Endothelial cell of umbilical vein (primary cell): Measurements from ENCODE around the gene CERCAM. TPM values are rescaled to one million over a fixed set of nuclear protein-coding genes. Genes with fewer than 3 reads are reported as not detected.

Source experiments
- BruUV-seq: library from RNA; stranded (reverse); fragments of 400-500 nt; replicated peaks from 2 replicates; lab custom pipeline; 2021; lab: Mats Ljungman, UMichigan
- CTCF ChIA-PET: fragments of 300-600, 350-600 bp; sonication (Branson Sonifier 250); formaldehyde crosslinking; loops from one replicate; lab custom pipeline; 2021; ENCODE audit warnings: antibody characterized with exemption, inconsistent platforms; lab: Charles Lee
- POLR2A ChIA-PET: fragments of 300-600, 350-600 bp; sonication (Branson Sonifier 250); formaldehyde crosslinking; loops from one replicate; lab custom pipeline; 2021; ENCODE audit warnings: antibody characterized with exemption, inconsistent platforms; lab: Charles Lee
- DNase-seq: peaks from one replicate; pipeline ENCODE4 v3.0.0-alpha.2; 2011; ENCODE audit warnings: low read depth, low spot score
- FAIRE-seq: peaks from 2 replicates; lab custom pipeline; 2011; peaks lifted over from hg19 to GRCh38; lab: Jason Lieb, UNC
- H2AFZ ChIP-seq: 2 replicates; pipeline ENCODE4 v1.6.0; 2012; ENCODE audit warnings: low read depth, low read length, control low read depth, inconsistent platforms
- H3K27ac ChIP-seq: 2 replicates; pipeline ENCODE4 v1.5.1; 2011; ENCODE audit warnings: low read depth, mild to moderate bottlenecking, control low read depth, low read length, moderate library complexity; ENCODE audit not compliant: insufficient read depth
- H3K27me3 ChIP-seq, 2 experiments: 2 replicates each; pipeline versions ENCODE4 v1.6.0 to v1.6.1; 2011; ENCODE audit warnings: low read length in 2 of 2, mixed read lengths in 1 of 2; ENCODE audit not compliant: control insufficient read depth in 2 of 2, insufficient read depth in 2 of 2
- H3K36me3 ChIP-seq, 2 experiments: 2 replicates in 1 of 2; 3 replicates in 1 of 2; pipeline ENCODE4 v1.5.1; 2011; ENCODE audit warnings: low read length in 2 of 2, mild to moderate bottlenecking in 1 of 2, moderate library complexity in 1 of 2; ENCODE audit not compliant: control insufficient read depth in 2 of 2, insufficient read depth in 2 of 2; ENCODE audit errors: extremely low read depth in 1 of 2
- H3K4me1 ChIP-seq: 3 replicates; pipeline ENCODE4 v1.5.1; 2011; ENCODE audit warnings: mild to moderate bottlenecking, low read length; ENCODE audit not compliant: control insufficient read depth, insufficient read depth; ENCODE audit errors: extremely low read depth
- H3K4me2 ChIP-seq: 2 replicates; pipeline ENCODE4 v1.6.1; 2011; ENCODE audit warnings: low read length, control low read depth, mixed read lengths; ENCODE audit not compliant: insufficient read depth
- H3K4me3 ChIP-seq, 3 experiments: fragments of 200-600 bp in 1 of 3; sonication (generic), shearing (Covaris generic) in 1 of 3; replicated peaks in 1 of 3; 2 replicates each; pipeline ENCODE4 v1.5.1; 2011 to 2016; ENCODE audit warnings: control low read depth in 3 of 3, low read length in 3 of 3, mild to moderate bottlenecking in 2 of 3, inconsistent platforms in 1 of 3, low read depth in 1 of 3, moderate library complexity in 1 of 3; ENCODE audit not compliant: insufficient read depth in 1 of 3
- H3K79me2 ChIP-seq: 2 replicates; pipeline ENCODE4 v1.6.0; 2012; ENCODE audit warnings: low read length, inconsistent platforms; ENCODE audit not compliant: control insufficient read depth, insufficient read depth
- H3K9ac ChIP-seq: replicated peaks from 2 replicates; pipeline ENCODE3; 2011; ENCODE audit warnings: low read length, control low read depth; ENCODE audit not compliant: insufficient read depth; ENCODE audit errors: extremely low read depth
- H3K9me1 ChIP-seq: replicated peaks from 3 replicates; pipeline ENCODE4 v1.6.0; 2011; ENCODE audit warnings: mild to moderate bottlenecking, low read length; ENCODE audit not compliant: control insufficient read depth, insufficient read depth; ENCODE audit errors: extremely low read depth
- H3K9me3 ChIP-seq: replicated peaks from 2 replicates; pipeline ENCODE4 v1.5.1; 2012; ENCODE audit warnings: low read length, inconsistent platforms; ENCODE audit not compliant: control insufficient read depth, insufficient read depth
- H4K20me1 ChIP-seq: replicated peaks from 2 replicates; pipeline ENCODE3; 2011; ENCODE audit warnings: mild to moderate bottlenecking, low read length; ENCODE audit not compliant: control insufficient read depth, insufficient read depth; ENCODE audit errors: extremely low read depth
- CTCF ChIP-seq, 2 donors: IDR thresholded peaks; 1 replicate in 1 of 2; 2 replicates in 1 of 2; pipeline ENCODE4 v1.5.1; 2011; ENCODE audit warnings: low read length in 2 of 2, mild to moderate bottlenecking in 2 of 2, moderate library complexity in 2 of 2, control low read depth in 1 of 2, inconsistent platforms in 1 of 2, low read depth in 1 of 2; ENCODE audit not compliant: insufficient read depth in 1 of 2; ENCODE audit errors: extremely low read depth in 1 of 2
- EZH2 ChIP-seq: IDR thresholded peaks from 2 replicates; pipeline ENCODE4 v1.6.1; 2012; ENCODE audit warnings: borderline replicate concordance, low read depth, mild to moderate bottlenecking, moderate library complexity, low read length, inconsistent platforms; ENCODE audit not compliant: severe bottlenecking
- FOS ChIP-seq: IDR thresholded peaks from 2 replicates; pipeline ENCODE4 v1.6.1; 2011; ENCODE audit warnings: mild to moderate bottlenecking, low read length, moderate library complexity, borderline replicate concordance; ENCODE audit not compliant: insufficient read depth
- GATA2 ChIP-seq: IDR thresholded peaks from 2 replicates; pipeline ENCODE4 v1.7.0; 2011; ENCODE audit warnings: low read depth, mild to moderate bottlenecking, moderate library complexity, mixed read lengths, low read length; ENCODE audit not compliant: insufficient read length, insufficient read depth
- JUN ChIP-seq: IDR thresholded peaks from 2 replicates; pipeline ENCODE4 v1.6.1; 2011; ENCODE audit warnings: borderline replicate concordance, low read depth; ENCODE audit not compliant: insufficient read length, insufficient read depth
- MAX ChIP-seq: IDR thresholded peaks from 2 replicates; pipeline ENCODE4 v1.6.1; 2011; ENCODE audit not compliant: insufficient read depth, insufficient read length
- MYC ChIP-seq: IDR thresholded peaks from one replicate; pipeline ENCODE4 v1.6.1; 2011; ENCODE audit warnings: mild to moderate bottlenecking, low read depth, low read length
- POLR2A ChIP-seq: IDR thresholded peaks from 2 replicates; pipeline ENCODE4 v1.6.1; 2012; ENCODE audit warnings: low read depth, mild to moderate bottlenecking, control low read depth, low read length
- POLR2AphosphoS5 ChIP-seq: IDR thresholded peaks from 2 replicates; pipeline ENCODE4 v1.6.1; 2012; ENCODE audit warnings: low read depth, mild to moderate bottlenecking, control low read depth, low read length, moderate library complexity; ENCODE audit not compliant: insufficient read depth
- dilution Hi-C: fragments of 300-500 bp; cut with MboI; formaldehyde crosslinking; loops from one replicate; pipeline ENCODE4 v1.15.0; 2019; ENCODE audit warnings: low sequenced_read_pairs; ENCODE audit not compliant: extremely low pct_ligation_motif_present
- intact Hi-C: fragments of 100-400 bp; cut with micrococcal nuclease; formaldehyde crosslinking; loops from one replicate; pipeline ENCODE4 v1.10.0; 2022
- polyA plus RNA-seq, 4 experiments: library from polyadenylated mRNA; depleted of rRNA in 3 of 4; stranded (reverse) in 3 of 4; unstranded in 1 of 4; fragments of >200 nt; gene quantifications; 2 replicates each; pipeline versions ENCODE4 v1.2.1 to v1.2.3, GENCODE V29; 2011 to 2012; ENCODE audit warnings: missing spikeins in 1 of 4
- total RNA-seq: library from RNA; stranded (reverse); gene quantifications from 2 replicates; pipeline ENCODE4 v1.2.3, GENCODE V29; 2021

The CERCAM gene
- total and polyA plus RNA-seq, 2 donors (not counting 3 experiments of a cell fraction or from before 2014, with no cell fraction given): 47.9 to 77.8 TPM

GRCh38 chr9:128393145-128393775, 27.4 kb upstream of the CERCAM start:
- no peak overlapping the region for H3K4me2 ChIP-seq
- H3K9me1 ChIP-seq: no peaks in the 10 kb centered on the region
- no TSS peak for BruUV-seq
- no peaks in the 10 kb centered on the region for H4K20me1 ChIP-seq
- no peaks in the 10 kb centered on the region for H3K27me3 ChIP-seq
- TF ChIP-seq MYC: no peak
- TF ChIP-seq JUN: no peak
- no peak for TF ChIP-seq POLR2AphosphoS5
- TF ChIP-seq POLR2A: no peak
- TF ChIP-seq EZH2: no peak
- no peak for TF ChIP-seq FOS
- no peak for TF ChIP-seq MAX
- TF ChIP-seq GATA2: no peak
- TF ChIP-seq CTCF (IDR thresholded peaks at IDR 0.05; ENCODE audit: extremely low read depth in 1 of 2, insufficient read depth in 1 of 2, low read depth in 1 of 2, low read length in 2 of 2): no peak
- dilution Hi-C loops: no loop called here
- ChIA-PET POLR2A (no interaction called here), CTCF (interaction anchor here (0.6 kb wide), 1 partner anchor 151 kb away, joined by 4 read pairs; no protein-coding TSS in a partner anchor)
- peaks cover 5% of the 10 kb centered on the region for H3K4me1 ChIP-seq
- H3K36me3 ChIP-seq: peaks cover 2 to 16% of the 10 kb centered on the region in 2 experiments
- no peak for DNase-seq
- no peak overlapping the region for H3K9ac ChIP-seq
- no peak for FAIRE-seq
- H3K9me3 ChIP-seq: no peaks in the 10 kb centered on the region
- no peaks in the 10 kb centered on the region for H3K79me2 ChIP-seq
- no peak overlapping the region for H3K4me3 ChIP-seq
- intact Hi-C loops: no loop called here
- H3K27ac ChIP-seq: no peak overlapping the region
- H2AFZ ChIP-seq: no peak overlapping the region
